HEK293 (cell line): ENCODE results near the gene CENPH.

Experiments
- CTCF ChIA-PET: fragments of 350-600 bp; formaldehyde crosslinking; extraction: SDS; loops from one replicate; lab custom pipeline; 2021; ENCODE audit warnings: antibody characterized with exemption; lab: Yijun Ruan, JAX
- POLR2A ChIA-PET: fragments of 300-600 bp; formaldehyde crosslinking; extraction: SDS; loops from one replicate; lab custom pipeline; 2020; ENCODE audit warnings: antibody characterized with exemption, inconsistent platforms; lab: Yijun Ruan, JAX
- H3K27ac ChIP-seq: fragments of 200-500 bp; sonication (Bioruptor generic); 2 replicates; pipeline ENCODE4 v1.5.1; 2014; ENCODE audit warnings: low read depth, low read length, control low read depth, inconsistent platforms; ENCODE audit errors: extremely low read depth
- H3K36me3 ChIP-seq, 2 experiments: fragments of 200-500 bp in 1 of 2; sonication (Bioruptor generic) in 1 of 2; 1 replicate in 1 of 2; 2 replicates in 1 of 2; pipeline ENCODE4 v1.5.1; 2014 to 2017; ENCODE audit warnings: inconsistent platforms in 2 of 2, low read length in 2 of 2; ENCODE audit not compliant: control insufficient read depth in 2 of 2, insufficient read depth in 1 of 2
- H3K4me1 ChIP-seq: fragments of 200-500 bp; sonication (Bioruptor generic); 2 replicates; pipeline ENCODE4 v1.5.1; 2014; ENCODE audit warnings: mild to moderate bottlenecking, low read length, inconsistent platforms; ENCODE audit not compliant: control insufficient read depth, insufficient read depth
- H3K4me3 ChIP-seq: 2 replicates; pipeline ENCODE4 v1.5.1; 2011; ENCODE audit warnings: low read depth, mild to moderate bottlenecking, control low read depth, low read length, moderate library complexity
- H3K9me3 ChIP-seq: fragments of 200-500 bp; sonication (Bioruptor generic); 2 replicates; pipeline ENCODE4 v1.5.1; 2014; ENCODE audit warnings: low read depth, low read length, inconsistent platforms; ENCODE audit not compliant: control insufficient read depth, insufficient read depth
- KLF17 ChIP-seq: fragments of 450-650 bp; formaldehyde crosslinking; IDR thresholded peaks from 2 replicates; pipeline ENCODE4 v1.5.1; 2016; ENCODE audit warnings: missing biosample characterization, missing genetic modification characterization
- OSR2 ChIP-seq: fragments of 450-650 bp; formaldehyde crosslinking; IDR thresholded peaks from 2 replicates; pipeline ENCODE4 v1.5.1; 2016; ENCODE audit warnings: missing biosample characterization, missing genetic modification characterization
- PBX3 ChIP-seq: sonication (generic); formaldehyde crosslinking; IDR thresholded peaks from 2 replicates; pipeline ENCODE4 v1.8.1; 2022; ENCODE audit warnings: mild to moderate bottlenecking, moderate library complexity, missing genetic modification reagents
- REST ChIP-seq: fragments of 450-650 bp; formaldehyde crosslinking; IDR thresholded peaks from 2 replicates; pipeline ENCODE4 v1.5.1; 2016; ENCODE audit warnings: missing biosample characterization, missing genetic modification characterization
- SCRT2 ChIP-seq: fragments of 450-650 bp; formaldehyde crosslinking; IDR thresholded peaks from 2 replicates; pipeline ENCODE4 v1.5.1; 2016; ENCODE audit warnings: missing biosample characterization, missing genetic modification characterization
- ZBTB1 ChIP-seq: fragments of 450-650 bp; formaldehyde crosslinking; IDR thresholded peaks from 2 replicates; pipeline ENCODE4 v1.5.1; 2016; ENCODE audit warnings: missing biosample characterization, missing genetic modification characterization
- ZBTB17 ChIP-seq: fragments of 450-650 bp; formaldehyde crosslinking; IDR thresholded peaks from 2 replicates; pipeline ENCODE4 v1.5.1; 2016; ENCODE audit warnings: missing biosample characterization, missing genetic modification characterization
- ZNF114 ChIP-seq: fragments of 450-650 bp; formaldehyde crosslinking; IDR thresholded peaks from 2 replicates; pipeline ENCODE4 v1.5.0; 2017; ENCODE audit warnings: missing biosample characterization, missing genetic modification characterization
- ZNF23 ChIP-seq: fragments of 450-650 bp; formaldehyde crosslinking; IDR thresholded peaks from 2 replicates; pipeline ENCODE4 v1.5.1; 2016; ENCODE audit warnings: missing biosample characterization, missing genetic modification characterization, borderline replicate concordance
- ZNF354C ChIP-seq: fragments of 450-650 bp; formaldehyde crosslinking; IDR thresholded peaks from 2 replicates; pipeline ENCODE4 v1.5.1; 2016; ENCODE audit warnings: missing biosample characterization, missing genetic modification characterization, low read depth, borderline replicate concordance
- ZNF362 ChIP-seq: fragments of 450-650 bp; formaldehyde crosslinking; IDR thresholded peaks from 2 replicates; pipeline ENCODE4 v1.5.1; 2016; ENCODE audit warnings: missing biosample characterization, missing genetic modification characterization
- ZNF549 ChIP-seq: fragments of 450-650 bp; IDR thresholded peaks from 2 replicates; pipeline ENCODE4 v1.5.1; 2018; ENCODE audit warnings: missing biosample characterization, missing genetic modification characterization, mild to moderate bottlenecking, inconsistent platforms, moderate library complexity
- ZNF624 ChIP-seq: fragments of 450-650 bp; formaldehyde crosslinking; IDR thresholded peaks from 2 replicates; pipeline ENCODE4 v1.5.1; 2017; ENCODE audit warnings: missing biosample characterization, missing genetic modification characterization
- ZNF645 ChIP-seq: fragments of 450-650 bp; formaldehyde crosslinking; IDR thresholded peaks from 2 replicates; pipeline ENCODE4; 2016; ENCODE audit warnings: missing biosample characterization, missing genetic modification characterization
- ZNF664 ChIP-seq: fragments of 450-650 bp; formaldehyde crosslinking; IDR thresholded peaks from 2 replicates; pipeline ENCODE4 v1.5.1; 2016; ENCODE audit warnings: missing biosample characterization, missing genetic modification characterization
- ZNF692 ChIP-seq: fragments of 450-650 bp; formaldehyde crosslinking; IDR thresholded peaks from 2 replicates; pipeline ENCODE4 v1.5.1; 2016; ENCODE audit warnings: missing biosample characterization, missing genetic modification characterization

The CENPH gene

GRCh38 chr5:69158039-69158438 is 31.3 kb upstream of the CENPH start:
- Histone ChIP-seq H3K36me3 (no peaks in the 10 kb centered on the region), H3K27ac (no peak overlapping the region)
- TF ChIP-seq SCRT2 (peak; percentile 55; the same call in 1 of the 2 replicates), KLF17 (tag by site-specific recombination) (no peak), ZNF664 (tag by site-specific recombination) (no peak), ZNF354C (no peak), ZBTB17 (tag by site-specific recombination) (0 out of 2 replicates have a peak, but pooled peaks have one; percentile 44)
- TF ChIP-seq, all 188 proteins: peak for 2
- Histone ChIP-seq H3K9me3 (no peaks in the 10 kb centered on the region), H3K4me3 (no peak overlapping the region), H3K4me1 (no peaks in the 10 kb centered on the region)
- CTCF ChIA-PET: no interaction called here
- POLR2A ChIA-PET: no interaction called here

GRCh38 chr5:69160651-69161050 is 28.7 kb upstream of the CENPH start:
- no peak overlapping the region for H3K4me3 ChIP-seq
- H3K27ac ChIP-seq: no peak overlapping the region
- no peaks in the 10 kb centered on the region for H3K9me3 ChIP-seq
- ChIA-PET CTCF (no interaction called here), POLR2A (interaction anchor here (0.6 kb wide), 1 partner anchor 13 kb away, joined by 3 read pairs; no protein-coding TSS in a partner anchor)
- H3K36me3 ChIP-seq: no peaks in the 10 kb centered on the region
- H3K4me1 ChIP-seq: no peaks in the 10 kb centered on the region
- TF ChIP-seq ZNF624 (tag by site-specific recombination) (no peak), ZBTB1 (tag by site-specific recombination) (no peak), ZNF23 (tag by site-specific recombination) (no peak), ZNF549 (tag by site-specific recombination) (no peak), REST (tag by site-specific recombination) (no peak), ZNF692 (tag by site-specific recombination) (no peak), ZNF645 (no peak)
- TF ChIP-seq, all 188 proteins: peak for 0

- CTCF ChIA-PET: interaction anchor here (1.0 to 1.3 kb wide), 2 partner anchors 11 to 73 kb away, joined by 3 read pairs; partner anchors contain the start of gene SLC30A5
- H3K27ac ChIP-seq: peak within 1 kb of the TSS; percentile 81
- H3K4me3 ChIP-seq: peak within 1 kb of the TSS; percentile 99
- no peaks in the 10 kb centered on the region for H3K9me3 ChIP-seq
- peaks cover 2% of the 10 kb centered on the region; the same call in 1 of the 2 replicates for H3K4me1 ChIP-seq
- H3K36me3 ChIP-seq: peaks cover 26 to 42% of the 10 kb centered on the region in 2 experiments
- POLR2A ChIA-PET: interaction anchor here (0.9 to 2.1 kb wide), 8 partner anchors 9 to 73 kb away, joined by 3 to 13 read pairs (median 6); partner anchors contain the start of genes CENPH and SLC30A5
- no peak for TF ChIP-seq ZNF362 (tag by site-specific recombination)
- TF ChIP-seq ZNF549 (tag by site-specific recombination): no peak
- no peak for TF ChIP-seq ZNF645
- no peak for TF ChIP-seq OSR2
- peak; percentile 59; the same call in 1 of the 2 replicates for TF ChIP-seq PBX3 (CRISPR knock-in tag)
- TF ChIP-seq ZNF114 (tag by site-specific recombination): no peak
Observed at GRCh38 chr5:69166686-69167492, 22.5 kb upstream of the CENPH start, which contains the start of gene CCNB1. TSS of gene CCNB1 (plus strand) at chr5:69167150. CDS start at chr5:69167263, 113 bp downstream.
